Loucy (cell line): ENCODE results near the gene RAB25.

Experiments used
- CTCF ChIP-seq: fragments of 200-600 bp; sonication (generic); conservative IDR thresholded peaks from 2 replicates; pipeline ENCODE4 v1.5.1; 2014; ENCODE audit warnings: mild to moderate bottlenecking, antibody characterized with exemption, low read length
- EZH2phosphoT487 ChIP-seq: fragments of 200-600 bp; IDR thresholded peaks from 2 replicates; pipeline ENCODE4 v1.6.1; 2018; ENCODE audit warnings: antibody characterized with exemption, mild to moderate bottlenecking, moderate library complexity, borderline replicate concordance

- no peak for TF ChIP-seq CTCF
- TF ChIP-seq EZH2phosphoT487, result no peak
Observed at GRCh38 chr1:156095906-156096508, 35.0 kb downstream of the RAB25 start.
